ENCODE measurements around the gene CACNB3. TPM values are rescaled to one million over a fixed set of nuclear protein-coding genes. Genes with fewer than 3 reads are reported as not detected.

Gene CACNB3
- polyA plus RNA-seq, 1 donor from 2014 or later, result 123 TPM

DNA sequence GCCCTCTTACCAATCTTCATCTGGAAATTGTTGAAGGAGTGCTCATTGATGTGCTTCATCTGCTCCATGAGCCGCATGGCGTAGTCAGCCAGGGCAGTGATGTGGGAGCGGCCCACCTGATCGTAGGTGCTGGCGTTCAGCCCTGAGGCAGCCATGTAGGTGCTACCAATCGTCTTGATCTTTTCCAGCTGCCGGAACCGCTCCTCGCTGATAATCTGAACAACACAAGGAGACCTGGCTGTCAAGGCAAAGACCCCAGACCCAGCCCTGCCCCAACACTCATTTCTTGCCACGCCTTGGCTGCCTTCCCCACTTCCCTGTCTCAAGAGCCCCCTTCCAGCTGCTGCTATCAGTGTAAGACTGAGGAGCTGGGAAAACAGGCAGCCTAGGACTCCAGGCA is 47.5 kb upstream of the CACNB3 start:
- Histone ChIP-seq H3K9ac (ENCODE audit: low read length) (no peak overlapping the region), H3K27ac (ENCODE audit: low read length) (no peak overlapping the region), H3K36me3 (ENCODE audit: insufficient read depth, low read length) (peaks cover 9% of the 10 kb centered on the region), H3F3A (ENCODE audit: insufficient read depth, low read length, poor library complexity, severe bottlenecking) (no peaks in the 10 kb centered on the region), H3K4me3 (ENCODE audit: low read length) (no peak overlapping the region), H3K79me2 (replicated peaks; ENCODE audit: insufficient read depth, low read length) (no peaks in the 10 kb centered on the region), H3K27me3 (ENCODE audit: insufficient read depth, low read depth, low read length) (no peaks in the 10 kb centered on the region), H4K20me1 (ENCODE audit: insufficient read depth) (no peaks in the 10 kb centered on the region), H2AFZ (ENCODE audit: low read depth, low read length) (no peak overlapping the region), H3K4me2 (ENCODE audit: low read length) (no peak overlapping the region), H3K9me3 (ENCODE audit: low read length) (no peaks in the 10 kb centered on the region), H3K9me2 (ENCODE audit: insufficient read depth, low read length) (no peaks in the 10 kb centered on the region)
- TF ChIP-seq TAF1 (IDR thresholded peaks at IDR 0.05; ENCODE audit: low read depth) (no peak), RAD21 (conservative IDR thresholded peaks at IDR 0.05) (no peak), SMC3 (conservative IDR thresholded peaks at IDR 0.05; ENCODE audit: poor library complexity) (no peak), EZH2 (IDR thresholded peaks at IDR 0.05; ENCODE audit: borderline replicate concordance, insufficient read depth, low read length, poor library complexity, severe bottlenecking) (no peak), EP300 (conservative IDR thresholded peaks at IDR 0.05; ENCODE audit: poor library complexity, severe bottlenecking) (no peak), POLR2AphosphoS5 (IDR thresholded peaks at IDR 0.05) (no peak), MXI1 (conservative IDR thresholded peaks at IDR 0.05; ENCODE audit: poor library complexity, severe bottlenecking) (no peak)
- TF ChIP-seq, protein P1, sequence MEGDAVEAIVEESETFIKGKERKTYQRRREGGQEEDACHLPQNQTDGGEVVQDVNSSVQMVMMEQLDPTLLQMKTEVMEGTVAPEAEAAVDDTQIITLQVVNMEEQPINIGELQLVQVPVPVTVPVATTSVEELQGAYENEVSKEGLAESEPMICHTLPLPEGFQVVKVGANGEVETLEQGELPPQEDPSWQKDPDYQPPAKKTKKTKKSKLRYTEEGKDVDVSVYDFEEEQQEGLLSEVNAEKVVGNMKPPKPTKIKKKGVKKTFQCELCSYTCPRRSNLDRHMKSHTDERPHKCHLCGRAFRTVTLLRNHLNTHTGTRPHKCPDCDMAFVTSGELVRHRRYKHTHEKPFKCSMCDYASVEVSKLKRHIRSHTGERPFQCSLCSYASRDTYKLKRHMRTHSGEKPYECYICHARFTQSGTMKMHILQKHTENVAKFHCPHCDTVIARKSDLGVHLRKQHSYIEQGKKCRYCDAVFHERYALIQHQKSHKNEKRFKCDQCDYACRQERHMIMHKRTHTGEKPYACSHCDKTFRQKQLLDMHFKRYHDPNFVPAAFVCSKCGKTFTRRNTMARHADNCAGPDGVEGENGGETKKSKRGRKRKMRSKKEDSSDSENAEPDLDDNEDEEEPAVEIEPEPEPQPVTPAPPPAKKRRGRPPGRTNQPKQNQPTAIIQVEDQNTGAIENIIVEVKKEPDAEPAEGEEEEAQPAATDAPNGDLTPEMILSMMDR (IDR thresholded peaks at IDR 0.05; ENCODE audit: poor library complexity, severe bottlenecking), result no peak
- TF ChIP-seq, protein P2, sequence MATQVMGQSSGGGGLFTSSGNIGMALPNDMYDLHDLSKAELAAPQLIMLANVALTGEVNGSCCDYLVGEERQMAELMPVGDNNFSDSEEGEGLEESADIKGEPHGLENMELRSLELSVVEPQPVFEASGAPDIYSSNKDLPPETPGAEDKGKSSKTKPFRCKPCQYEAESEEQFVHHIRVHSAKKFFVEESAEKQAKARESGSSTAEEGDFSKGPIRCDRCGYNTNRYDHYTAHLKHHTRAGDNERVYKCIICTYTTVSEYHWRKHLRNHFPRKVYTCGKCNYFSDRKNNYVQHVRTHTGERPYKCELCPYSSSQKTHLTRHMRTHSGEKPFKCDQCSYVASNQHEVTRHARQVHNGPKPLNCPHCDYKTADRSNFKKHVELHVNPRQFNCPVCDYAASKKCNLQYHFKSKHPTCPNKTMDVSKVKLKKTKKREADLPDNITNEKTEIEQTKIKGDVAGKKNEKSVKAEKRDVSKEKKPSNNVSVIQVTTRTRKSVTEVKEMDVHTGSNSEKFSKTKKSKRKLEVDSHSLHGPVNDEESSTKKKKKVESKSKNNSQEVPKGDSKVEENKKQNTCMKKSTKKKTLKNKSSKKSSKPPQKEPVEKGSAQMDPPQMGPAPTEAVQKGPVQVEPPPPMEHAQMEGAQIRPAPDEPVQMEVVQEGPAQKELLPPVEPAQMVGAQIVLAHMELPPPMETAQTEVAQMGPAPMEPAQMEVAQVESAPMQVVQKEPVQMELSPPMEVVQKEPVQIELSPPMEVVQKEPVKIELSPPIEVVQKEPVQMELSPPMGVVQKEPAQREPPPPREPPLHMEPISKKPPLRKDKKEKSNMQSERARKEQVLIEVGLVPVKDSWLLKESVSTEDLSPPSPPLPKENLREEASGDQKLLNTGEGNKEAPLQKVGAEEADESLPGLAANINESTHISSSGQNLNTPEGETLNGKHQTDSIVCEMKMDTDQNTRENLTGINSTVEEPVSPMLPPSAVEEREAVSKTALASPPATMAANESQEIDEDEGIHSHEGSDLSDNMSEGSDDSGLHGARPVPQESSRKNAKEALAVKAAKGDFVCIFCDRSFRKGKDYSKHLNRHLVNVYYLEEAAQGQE (IDR thresholded peaks at IDR 0.05; ENCODE audit: borderline replicate concordance), result no peak

DNA sequence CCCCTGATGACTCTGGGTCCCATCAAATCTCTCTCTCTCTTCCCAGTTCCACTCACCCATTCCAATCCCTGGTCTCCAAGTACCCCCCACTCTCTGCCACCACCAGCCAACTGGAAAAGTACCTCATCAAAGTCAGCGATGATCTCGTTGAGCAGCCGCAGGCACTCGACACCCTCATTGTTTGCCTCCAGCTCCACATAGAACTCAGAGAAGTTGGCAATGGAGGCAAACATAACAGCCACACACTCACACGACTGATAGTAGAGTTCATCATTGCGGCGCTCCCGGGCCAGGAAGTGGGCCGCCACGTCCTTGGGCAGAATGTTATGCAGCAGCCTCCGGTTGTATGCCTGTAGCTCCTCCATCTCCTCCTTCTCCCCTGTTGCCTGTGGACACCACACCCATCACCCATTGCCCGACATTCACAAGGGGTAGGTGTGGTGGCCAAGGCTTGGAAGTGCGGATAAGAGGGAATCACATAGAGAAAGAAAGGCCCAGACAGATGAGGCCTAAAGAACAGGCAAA is 46.6 kb upstream of the CACNB3 start:
- Histone ChIP-seq H3K9me2 (ENCODE audit: insufficient read depth, low read length) (no peaks in the 10 kb centered on the region), H4K20me1 (ENCODE audit: insufficient read depth) (no peaks in the 10 kb centered on the region), H3K4me3 (ENCODE audit: low read length) (no peak overlapping the region), H3K4me2 (ENCODE audit: low read length) (no peak overlapping the region), H3K36me3 (ENCODE audit: insufficient read depth, low read length) (peaks cover 9% of the 10 kb centered on the region), H3K27me3 (ENCODE audit: insufficient read depth, low read depth, low read length) (no peaks in the 10 kb centered on the region), H2AFZ (ENCODE audit: low read depth, low read length) (no peak overlapping the region), H3K27ac (ENCODE audit: low read length) (no peak overlapping the region), H3K9ac (ENCODE audit: low read length) (no peak overlapping the region), H3K9me3 (ENCODE audit: low read length) (no peaks in the 10 kb centered on the region), H3K79me2 (replicated peaks; ENCODE audit: insufficient read depth, low read length) (no peaks in the 10 kb centered on the region), H3F3A (ENCODE audit: insufficient read depth, low read length, poor library complexity, severe bottlenecking) (no peaks in the 10 kb centered on the region)
- TF ChIP-seq MXI1 (conservative IDR thresholded peaks at IDR 0.05; ENCODE audit: poor library complexity, severe bottlenecking), result no peak
- no peak for TF ChIP-seq EP300 (conservative IDR thresholded peaks at IDR 0.05; ENCODE audit: poor library complexity, severe bottlenecking)
- TF ChIP-seq, protein P1 (IDR thresholded peaks at IDR 0.05; ENCODE audit: poor library complexity, severe bottlenecking), result no peak
- TF ChIP-seq EZH2 (IDR thresholded peaks at IDR 0.05; ENCODE audit: borderline replicate concordance, insufficient read depth, low read length, poor library complexity, severe bottlenecking), result no peak
- TF ChIP-seq SMC3 (conservative IDR thresholded peaks at IDR 0.05; ENCODE audit: poor library complexity), result no peak
- TF ChIP-seq TAF1 (IDR thresholded peaks at IDR 0.05; ENCODE audit: low read depth), result no peak
- TF ChIP-seq, protein P2 (IDR thresholded peaks at IDR 0.05; ENCODE audit: borderline replicate concordance), result no peak

Measured in neural cell (in vitro differentiated cells).